Stomach (tissue), 9 donors: ENCODE results near the gene LRRC51. TPM values are rescaled to one million over a fixed set of nuclear protein-coding genes. Genes with fewer than 3 reads are reported as not detected.
A peak's percentile ranks its signal among the peaks of the same experiment; 100 is the strongest.

ENCODE experiments used
- DNase-seq, 2 donors: peaks; one replicate each; pipeline versions ENCODE4 v3.0.0 to v3.0.0-alpha.2; 2013 to 2019
- H3K27ac ChIP-seq, 5 donors: fragments of 200-600 bp in 4 of 5; sonication (generic) in 4 of 5; one replicate each; pipeline ENCODE4 v1.5.1; 2013 to 2019; ENCODE audit warnings: mild to moderate bottlenecking in 1 of 5, moderate library complexity in 1 of 5
- H3K27me3 ChIP-seq, 3 donors: fragments of 200-600 bp; sonication (generic); one replicate each; pipeline ENCODE4 v1.5.1; 2017 to 2019; ENCODE audit warnings: mixed run types in 1 of 3
- H3K36me3 ChIP-seq, 4 donors: fragments of 200-600 bp; sonication (generic); 1 replicate in 3 of 4; 2 replicates in 1 of 4; pipeline ENCODE4 v1.5.1; 2016 to 2019
- H3K4me1 ChIP-seq, 4 donors: fragments of 200-600 bp; sonication (generic); one replicate each; pipeline ENCODE4 v1.5.1; 2016 to 2019
- H3K4me3 ChIP-seq, 4 donors: fragments of 200-600 bp; sonication (generic) in 3 of 4; one replicate each; pipeline ENCODE4 v1.5.1; 2016 to 2019; ENCODE audit warnings: mild to moderate bottlenecking in 1 of 4
- H3K9me3 ChIP-seq, 4 donors: fragments of 200-600 bp; sonication (generic); one replicate each; pipeline ENCODE4 v1.5.1; 2016 to 2019
- CTCF ChIP-seq, 7 experiments: fragments of 450-650 bp in 4 of 7; fragments of 200-600 bp in 3 of 7; sonication (generic) in 3 of 7; IDR thresholded peaks; one replicate each; pipeline ENCODE4 v1.5.1; 2016 to 2019; ENCODE audit warnings: antibody characterized with exemption in 7 of 7, control low read depth in 2 of 7, mild to moderate bottlenecking in 1 of 7
- EP300 ChIP-seq: sonication (generic); formaldehyde crosslinking; IDR thresholded peaks from one replicate; pipeline ENCODE4 v1.6.1; 2017; ENCODE audit warnings: antibody characterized with exemption
- POLR2A ChIP-seq, 4 donors: fragments of 450-650 bp; IDR thresholded peaks; one replicate each; pipeline ENCODE4 v1.6.1; 2016; ENCODE audit warnings: antibody characterized with exemption in 4 of 4, control low read depth in 2 of 4, mild to moderate bottlenecking in 1 of 4, moderate library complexity in 1 of 4
- POLR2AphosphoS5 ChIP-seq, 3 donors: sonication (generic); formaldehyde crosslinking; IDR thresholded peaks; one replicate each; pipeline ENCODE4 v1.6.1; 2016; ENCODE audit warnings: antibody characterized with exemption in 3 of 3
- WGBS, 5 donors: extraction: QIAGEN DNeasy Blood & Tissue Kit in 3 of 5; methylation state at CpG; one replicate each; pipeline versions ENCODE4 v1.1.5 to v1.1.7; 2013 to 2018; 5-methylcytosine and 5-hydroxymethylcytosine counted together
- intact Hi-C: fragments of 100-400 bp; cut with DNase I; formaldehyde crosslinking; loops from one replicate; pipeline ENCODE4 v1.15.1; 2023; ENCODE audit warnings: low total_unique reads
- polyA plus RNA-seq, 3 donors: library from polyadenylated mRNA; stranded (reverse); fragments of 200-250 nt; gene quantifications; one replicate each; pipeline ENCODE4 v1.2.3, GENCODE V29; 2013
- total RNA-seq, 5 donors: library from RNA; depleted of rRNA; stranded (reverse); fragments of >200 nt; gene quantifications; one replicate each; pipeline versions ENCODE4 v1.1.0 to v1.2.3, GENCODE V29; 2014 to 2016
- donor health status: healthy with polysubstance abuse.
- donor health status: Bipolar disorder and iron deficiency.
- donor health status: healthy.

The LRRC51 gene
- total and polyA plus RNA-seq, 8 donors = 2.0 to 7.9 (median 5.8) TPM; not detected in 3

GRCh38 chr11:72058416-72059034 is 22.1 kb upstream of the LRRC51 start:
- Histone ChIP-seq H3K9me3 (no peaks in the 10 kb centered on the region), H3K4me3 (no peak overlapping the region), H3K4me1 (peaks cover 0 to 11% (median 3%) of the 10 kb centered on the region in 4 donors), H3K36me3 (peaks cover 0 to 29% (median 13%) of the 10 kb centered on the region in 4 donors), H3K27me3 (no peaks in the 10 kb centered on the region), H3K27ac (no peak overlapping the region)
- no peak for DNase-seq
- WGBS, 5 donors = 79 to 87% (median 82%) methylated on average over 3 of the region's 3 CpGs
- TF ChIP-seq CTCF (IDR thresholded peaks at IDR 0.05) (no peak), POLR2AphosphoS5 (IDR thresholded peaks at IDR 0.05) (no peak), EP300 (no peak), POLR2A (IDR thresholded peaks at IDR 0.05) (no peak)
- intact Hi-C loops = no loop called here

- WGBS, 5 donors = 88 to 93% (median 93%) methylated on average over 5 of the region's 5 CpGs
- Histone ChIP-seq H3K4me1 (peaks cover 0 to 9% (median 5%) of the 10 kb centered on the region in 4 donors), H3K4me3 (no peak overlapping the region), H3K36me3 (peaks cover 0 to 32% (median 13%) of the 10 kb centered on the region in 4 donors), H3K27ac (no peak overlapping the region), H3K9me3 (no peaks in the 10 kb centered on the region), H3K27me3 (no peaks in the 10 kb centered on the region)
- no peak for DNase-seq
- TF ChIP-seq POLR2AphosphoS5 (IDR thresholded peaks at IDR 0.05) (no peak), POLR2A (IDR thresholded peaks at IDR 0.05) (no peak), CTCF (IDR thresholded peaks at IDR 0.05) (no peak), EP300 (no peak)
- intact Hi-C loops = no loop called here
These were observed 18.8 kb upstream of the LRRC51 start for GRCh38 chr11:72061739-72062396.

GRCh38 chr11:72066855-72067254 is 13.8 kb upstream of the LRRC51 start:
- Histone ChIP-seq H3K9me3 (no peaks in the 10 kb centered on the region), H3K4me1 (peaks cover 28 to 57% (median 41%) of the 10 kb centered on the region in 4 donors), H3K4me3 (no peak overlapping the region), H3K36me3 (peaks cover 0 to 24% (median 11%) of the 10 kb centered on the region in 4 donors), H3K27ac (peak overlapping the region in 3 of 5 donors; percentile 38 to 80 (median 42)), H3K27me3 (no peaks in the 10 kb centered on the region)
- TF ChIP-seq EP300 (no peak), CTCF (IDR thresholded peaks at IDR 0.05) (no peak), POLR2A (IDR thresholded peaks at IDR 0.05) (no peak), POLR2AphosphoS5 (IDR thresholded peaks at IDR 0.05) (no peak)
- DNase-seq = no peak
- intact Hi-C loops = no loop called here

- Histone ChIP-seq H3K9me3 (no peaks in the 10 kb centered on the region), H3K27me3 (no peaks in the 10 kb centered on the region), H3K27ac (peak overlapping the region in 3 of 5 donors; percentile 38 to 80 (median 42)), H3K36me3 (peaks cover 0 to 19% (median 8%) of the 10 kb centered on the region in 4 donors), H3K4me3 (no peak overlapping the region), H3K4me1 (peaks cover 32 to 61% (median 45%) of the 10 kb centered on the region in 4 donors)
- TF ChIP-seq POLR2AphosphoS5 (IDR thresholded peaks at IDR 0.05) (no peak), POLR2A (IDR thresholded peaks at IDR 0.05) (no peak), CTCF (IDR thresholded peaks at IDR 0.05) (no peak), EP300 (no peak)
- DNase-seq = no peak
- intact Hi-C loops = no loop called here
These were observed 13.4 kb upstream of the LRRC51 start for GRCh38 chr11:72067266-72067665.
